ENCODE data around the gene CD86. TPM values are rescaled to one million over a fixed set of nuclear protein-coding genes. Genes with fewer than 3 reads are reported as not detected.
A peak's percentile ranks its signal among the peaks of the same experiment; 100 is the strongest.

The CD86 gene
- total RNA-seq, 1 donor from 2014 or later, result not detected

DNA sequence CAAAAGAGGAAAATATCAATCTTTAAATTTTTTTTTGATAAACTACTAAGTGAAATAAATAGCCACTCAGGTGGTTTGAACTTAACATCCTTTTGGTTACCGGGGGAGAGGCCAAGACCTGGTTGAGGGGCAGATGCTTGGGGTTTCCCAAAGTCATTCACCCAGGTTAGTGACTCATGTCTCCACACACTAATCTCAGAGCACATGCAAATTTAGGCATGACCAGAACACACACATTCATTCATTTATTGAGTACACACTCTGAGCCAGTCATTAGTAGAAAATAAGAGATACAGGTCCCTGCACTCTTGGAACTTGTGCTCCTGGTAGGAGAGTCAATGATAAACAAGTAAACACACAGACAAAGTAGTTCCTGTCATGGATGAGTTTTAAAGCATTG is 40.4 kb upstream of the CD86 start:
- H3K4me3 ChIP-seq (ENCODE audit: low read depth, low read length), result no peak overlapping the region
- TF ChIP-seq, protein P1, sequence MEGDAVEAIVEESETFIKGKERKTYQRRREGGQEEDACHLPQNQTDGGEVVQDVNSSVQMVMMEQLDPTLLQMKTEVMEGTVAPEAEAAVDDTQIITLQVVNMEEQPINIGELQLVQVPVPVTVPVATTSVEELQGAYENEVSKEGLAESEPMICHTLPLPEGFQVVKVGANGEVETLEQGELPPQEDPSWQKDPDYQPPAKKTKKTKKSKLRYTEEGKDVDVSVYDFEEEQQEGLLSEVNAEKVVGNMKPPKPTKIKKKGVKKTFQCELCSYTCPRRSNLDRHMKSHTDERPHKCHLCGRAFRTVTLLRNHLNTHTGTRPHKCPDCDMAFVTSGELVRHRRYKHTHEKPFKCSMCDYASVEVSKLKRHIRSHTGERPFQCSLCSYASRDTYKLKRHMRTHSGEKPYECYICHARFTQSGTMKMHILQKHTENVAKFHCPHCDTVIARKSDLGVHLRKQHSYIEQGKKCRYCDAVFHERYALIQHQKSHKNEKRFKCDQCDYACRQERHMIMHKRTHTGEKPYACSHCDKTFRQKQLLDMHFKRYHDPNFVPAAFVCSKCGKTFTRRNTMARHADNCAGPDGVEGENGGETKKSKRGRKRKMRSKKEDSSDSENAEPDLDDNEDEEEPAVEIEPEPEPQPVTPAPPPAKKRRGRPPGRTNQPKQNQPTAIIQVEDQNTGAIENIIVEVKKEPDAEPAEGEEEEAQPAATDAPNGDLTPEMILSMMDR (conservative IDR thresholded peaks at IDR 0.05; ENCODE audit: low read depth, low read length), result no peak
- DNase-seq (ENCODE audit: low read depth), result no peak

DNA sequence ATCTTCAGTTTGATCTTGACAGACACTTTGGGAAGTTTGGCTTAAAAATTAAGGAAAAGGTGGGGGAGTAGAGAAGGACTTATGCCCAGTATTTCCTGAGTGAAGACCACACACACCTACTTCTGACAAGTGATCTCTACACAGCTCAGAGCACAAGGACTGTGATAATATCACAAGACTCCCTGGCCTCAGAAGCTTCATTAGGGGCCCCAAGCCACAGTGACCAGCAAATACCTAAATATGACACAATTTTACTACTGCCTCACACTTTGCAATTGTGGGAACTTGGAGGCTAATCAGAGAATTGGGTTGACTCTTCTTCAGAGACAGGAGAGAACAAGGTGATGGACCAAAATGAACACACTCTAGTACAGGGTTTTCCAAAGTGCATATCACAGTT is 35.7 kb upstream of the CD86 start:
- no peak for DNase-seq (ENCODE audit: low read depth)
- TF ChIP-seq, protein P1 (conservative IDR thresholded peaks at IDR 0.05; ENCODE audit: low read depth, low read length), result no peak

GRCh38 chr3:122021037-122021436 is 34.1 kb upstream of the CD86 start:
- TF ChIP-seq, protein P1 (conservative IDR thresholded peaks at IDR 0.05; ENCODE audit: low read depth, low read length), result no peak
- peak overlapping the region; percentile 80 for H3K4me3 ChIP-seq (ENCODE audit: low read depth, low read length)
- no peak for DNase-seq (ENCODE audit: low read depth)

More for the DNA sequence above, 35.7 kb upstream of the CD86 start:
- H3K4me3 ChIP-seq (ENCODE audit: low read depth, low read length), result no peak overlapping the region

DNA sequence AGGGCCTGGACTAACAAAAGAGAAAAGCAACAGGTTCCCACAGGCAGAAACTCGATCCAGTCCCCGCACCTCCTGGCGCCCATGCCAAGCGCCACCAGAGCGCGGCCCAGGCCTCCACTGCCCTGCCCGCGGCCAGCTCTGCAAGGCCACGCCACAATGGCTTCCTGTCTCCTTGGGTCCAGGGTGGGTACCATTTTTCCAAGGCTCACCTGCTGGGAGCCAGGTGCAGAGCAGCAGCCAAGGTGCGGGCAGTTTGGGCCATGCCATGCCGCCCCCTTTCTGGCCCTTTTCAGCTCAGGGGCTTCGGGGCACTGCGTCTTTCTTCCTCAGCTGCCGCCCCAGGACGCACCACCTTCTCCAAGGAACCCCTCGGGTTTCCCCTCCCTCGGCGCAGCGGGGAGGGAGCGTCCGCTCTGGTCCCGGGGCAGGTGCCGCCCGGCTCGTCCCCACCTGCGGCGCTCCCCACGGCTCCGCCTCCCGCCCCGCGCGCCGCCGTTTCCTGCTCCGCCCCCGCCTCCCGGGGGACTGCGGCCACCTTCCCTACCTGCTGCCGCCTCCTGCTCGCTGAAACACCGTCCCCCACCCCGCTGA is 33.3 kb upstream of the CD86 start, which contains the start of gene ILDR1:
ILDR1 (minus strand) TSS at position 437 of the 591 bp plus-strand sequence; CDS start at position 267, 170 bp downstream.
- no peak for DNase-seq (ENCODE audit: low read depth)
- H3K4me3 ChIP-seq (ENCODE audit: low read depth, low read length), result peak within 1 kb of the TSS; percentile 80

DNA sequence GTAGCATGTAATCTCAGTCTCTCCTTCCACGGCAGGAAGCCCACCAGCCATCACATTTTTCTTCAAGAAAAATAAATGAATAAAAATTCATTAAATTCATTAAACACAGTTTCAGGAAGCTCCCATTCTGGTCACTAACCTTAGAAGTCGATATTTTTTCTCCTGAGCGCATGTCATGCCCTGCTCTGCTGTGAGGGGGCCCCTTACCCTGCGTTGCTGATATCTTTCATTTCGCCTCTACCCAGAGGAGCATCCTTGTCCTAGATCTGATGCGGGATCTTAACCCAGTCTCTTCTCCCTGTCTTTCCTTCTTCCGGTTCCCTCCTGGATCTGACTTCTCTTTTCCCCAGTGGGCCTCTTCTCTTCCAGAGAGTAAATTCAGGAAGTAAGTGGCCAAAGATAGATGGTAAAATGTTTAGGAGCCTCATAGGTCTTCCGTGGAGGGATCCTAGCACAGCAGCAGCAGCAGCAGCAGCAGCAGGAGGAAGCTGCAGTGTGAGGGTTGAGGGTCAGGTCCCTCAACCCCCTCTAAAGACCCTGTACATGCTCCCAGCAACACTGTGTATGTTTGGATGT is 31.7 kb upstream of the CD86 start:
- DNase-seq (ENCODE audit: low read depth), result no peak
- TF ChIP-seq, protein P1 (conservative IDR thresholded peaks at IDR 0.05; ENCODE audit: low read depth, low read length), result no peak

More for the DNA sequence above, 33.3 kb upstream of the CD86 start, which contains the start of gene ILDR1:
- TF ChIP-seq, protein P1 (conservative IDR thresholded peaks at IDR 0.05; ENCODE audit: low read depth, low read length), result no peak

DNA sequence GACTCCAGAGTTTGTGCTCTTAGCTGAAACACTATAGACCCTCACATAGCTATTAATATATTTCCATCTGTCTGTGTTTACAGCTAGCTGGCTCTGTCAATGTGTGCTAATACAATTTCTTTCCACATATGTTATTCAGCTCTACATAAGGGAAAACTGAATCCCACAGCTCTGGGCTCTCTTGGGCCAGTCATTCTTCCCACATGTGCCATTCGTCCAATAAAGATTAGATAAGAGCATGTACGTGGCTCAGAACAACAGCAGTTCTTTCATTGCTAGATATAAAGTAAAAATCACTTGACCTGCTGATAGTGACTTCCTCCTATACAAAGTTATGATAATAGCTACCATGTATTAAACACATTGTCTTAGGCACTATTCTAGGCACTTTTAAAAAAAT is 30.4 kb upstream of the CD86 start:
- DNase-seq (ENCODE audit: low read depth), result no peak
- no peak overlapping the region for H3K4me3 ChIP-seq (ENCODE audit: low read depth, low read length)
- TF ChIP-seq, protein P1 (conservative IDR thresholded peaks at IDR 0.05; ENCODE audit: low read depth, low read length), result no peak

More for the DNA sequence above, 31.7 kb upstream of the CD86 start:
- no peak overlapping the region for H3K4me3 ChIP-seq (ENCODE audit: low read depth, low read length)

- H3K4me3 ChIP-seq (ENCODE audit: low read depth, low read length), result no peak overlapping the region
- DNase-seq (ENCODE audit: low read depth), result no peak
- TF ChIP-seq, protein P1 (conservative IDR thresholded peaks at IDR 0.05; ENCODE audit: low read depth, low read length), result no peak
Observed at GRCh38 chr3:122025296-122025695, 29.9 kb upstream of the CD86 start.

Measured in epithelial cell of proximal tubule (primary cell).